ENCODE data around the gene PANK3. TPM values are rescaled to one million over a fixed set of nuclear protein-coding genes. Genes with fewer than 3 reads are reported as not detected.

The PANK3 gene
- total and polyA plus RNA-seq, 2 donors (not counting 1 experiment from before 2014, with no cell fraction given): 26.9 to 41.5 TPM

DNA sequence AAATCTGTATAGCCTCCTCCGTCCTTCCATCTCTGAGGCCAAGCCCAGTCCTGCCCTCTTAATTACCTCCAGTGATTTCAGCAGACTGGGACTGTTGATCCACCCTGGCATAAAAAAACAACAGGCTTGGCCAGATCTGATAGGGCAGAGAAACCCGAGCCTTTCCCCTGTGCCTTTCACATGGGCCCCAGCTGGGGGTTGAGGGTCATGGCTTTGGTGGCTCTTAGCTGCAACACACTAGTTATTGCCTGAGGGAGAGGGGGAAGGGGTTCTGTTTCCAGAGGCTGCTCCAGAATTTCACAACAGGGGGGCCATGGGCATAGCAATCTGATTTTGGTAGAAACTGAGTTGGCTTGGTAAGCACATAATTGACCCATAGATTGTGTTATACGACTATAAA lies 21.2 kb upstream of the PANK3 start:
- no peaks in the 10 kb centered on the region for H3K4me1 ChIP-seq (ENCODE audit: control insufficient read depth, extremely low read depth, insufficient read depth, low read length)
- DNase-seq (ENCODE audit: low read depth in 2 of 2): no peak
- H3K27ac ChIP-seq (ENCODE audit: insufficient read depth, low read length): no peak overlapping the region
- no peaks in the 10 kb centered on the region for H3K27me3 ChIP-seq (ENCODE audit: control insufficient read depth, insufficient read depth, low read length)
- no peak overlapping the region for H3K4me3 ChIP-seq (replicated peaks in 1 of 4; ENCODE audit: control extremely low read depth in 1 of 4, insufficient read depth in 1 of 4, low read depth in 3 of 4, low read length in 4 of 4)
- H3K4me2 ChIP-seq (ENCODE audit: extremely low read depth, insufficient read depth, low read length): no peak overlapping the region
- TF ChIP-seq, protein P1, sequence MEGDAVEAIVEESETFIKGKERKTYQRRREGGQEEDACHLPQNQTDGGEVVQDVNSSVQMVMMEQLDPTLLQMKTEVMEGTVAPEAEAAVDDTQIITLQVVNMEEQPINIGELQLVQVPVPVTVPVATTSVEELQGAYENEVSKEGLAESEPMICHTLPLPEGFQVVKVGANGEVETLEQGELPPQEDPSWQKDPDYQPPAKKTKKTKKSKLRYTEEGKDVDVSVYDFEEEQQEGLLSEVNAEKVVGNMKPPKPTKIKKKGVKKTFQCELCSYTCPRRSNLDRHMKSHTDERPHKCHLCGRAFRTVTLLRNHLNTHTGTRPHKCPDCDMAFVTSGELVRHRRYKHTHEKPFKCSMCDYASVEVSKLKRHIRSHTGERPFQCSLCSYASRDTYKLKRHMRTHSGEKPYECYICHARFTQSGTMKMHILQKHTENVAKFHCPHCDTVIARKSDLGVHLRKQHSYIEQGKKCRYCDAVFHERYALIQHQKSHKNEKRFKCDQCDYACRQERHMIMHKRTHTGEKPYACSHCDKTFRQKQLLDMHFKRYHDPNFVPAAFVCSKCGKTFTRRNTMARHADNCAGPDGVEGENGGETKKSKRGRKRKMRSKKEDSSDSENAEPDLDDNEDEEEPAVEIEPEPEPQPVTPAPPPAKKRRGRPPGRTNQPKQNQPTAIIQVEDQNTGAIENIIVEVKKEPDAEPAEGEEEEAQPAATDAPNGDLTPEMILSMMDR (conservative IDR thresholded peaks at IDR 0.05 in 1 of 2, IDR thresholded peaks at IDR 0.05 in 1 of 2; ENCODE audit: low read depth in 1 of 2, low read length in 2 of 2): no peak
- TF ChIP-seq EZH2 (IDR thresholded peaks at IDR 0.05; ENCODE audit: low read length, missing control alignments): no peak
- H3K79me2 ChIP-seq (ENCODE audit: control insufficient read depth, insufficient read depth, low read length): no peaks in the 10 kb centered on the region
- H4K20me1 ChIP-seq (ENCODE audit: control insufficient read depth, extremely low read depth, insufficient read depth, low read length): no peaks in the 10 kb centered on the region
- no peak overlapping the region for H2AFZ ChIP-seq (ENCODE audit: low read length)
- H3K9ac ChIP-seq (ENCODE audit: insufficient read depth, low read length): no peak overlapping the region
- H3K36me3 ChIP-seq (ENCODE audit: control insufficient read depth, insufficient read depth, low read length): no peaks in the 10 kb centered on the region
- H3K9me3 ChIP-seq (ENCODE audit: control insufficient read depth, insufficient read depth, low read depth, low read length): no peaks in the 10 kb centered on the region

DNA sequence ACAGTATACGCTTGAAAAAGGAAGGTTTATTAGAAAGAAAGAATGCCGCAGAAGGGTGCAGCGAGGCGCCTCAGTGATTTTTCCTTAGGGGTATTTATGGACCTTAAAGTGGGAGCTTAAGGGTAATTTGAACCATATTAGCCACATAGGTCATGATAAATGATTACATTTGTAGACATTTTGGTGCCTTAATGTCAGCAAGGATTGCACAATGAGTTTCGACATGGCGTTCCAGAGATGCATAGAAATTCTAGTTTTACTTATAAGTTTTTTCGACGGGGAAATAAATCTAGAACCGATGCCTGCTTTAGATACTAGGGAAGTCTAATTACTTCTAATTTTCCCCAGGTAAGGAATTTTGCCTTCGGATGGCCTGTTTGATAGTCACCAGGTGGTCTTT lies 20.7 kb upstream of the PANK3 start:
- Histone ChIP-seq H3K9me3 (ENCODE audit: control insufficient read depth, insufficient read depth, low read depth, low read length) (no peaks in the 10 kb centered on the region), H3K4me2 (ENCODE audit: extremely low read depth, insufficient read depth, low read length) (no peak overlapping the region), H3K27me3 (ENCODE audit: control insufficient read depth, insufficient read depth, low read length) (no peaks in the 10 kb centered on the region), H3K4me3 (replicated peaks in 1 of 4; ENCODE audit: control extremely low read depth in 1 of 4, insufficient read depth in 1 of 4, low read depth in 3 of 4, low read length in 4 of 4) (no peak overlapping the region), H2AFZ (ENCODE audit: low read length) (no peak overlapping the region), H4K20me1 (ENCODE audit: control insufficient read depth, extremely low read depth, insufficient read depth, low read length) (no peaks in the 10 kb centered on the region), H3K27ac (ENCODE audit: insufficient read depth, low read length) (no peak overlapping the region), H3K9ac (ENCODE audit: insufficient read depth, low read length) (no peak overlapping the region), H3K4me1 (ENCODE audit: control insufficient read depth, extremely low read depth, insufficient read depth, low read length) (no peaks in the 10 kb centered on the region), H3K36me3 (ENCODE audit: control insufficient read depth, insufficient read depth, low read length) (no peaks in the 10 kb centered on the region), H3K79me2 (ENCODE audit: control insufficient read depth, insufficient read depth, low read length) (no peaks in the 10 kb centered on the region)
- DNase-seq (ENCODE audit: low read depth in 2 of 2): no peak
- no peak for TF ChIP-seq EZH2 (IDR thresholded peaks at IDR 0.05; ENCODE audit: low read length, missing control alignments)
- TF ChIP-seq, protein P1 (conservative IDR thresholded peaks at IDR 0.05 in 1 of 2, IDR thresholded peaks at IDR 0.05 in 1 of 2; ENCODE audit: low read depth in 1 of 2, low read length in 2 of 2): no peak

DNA sequence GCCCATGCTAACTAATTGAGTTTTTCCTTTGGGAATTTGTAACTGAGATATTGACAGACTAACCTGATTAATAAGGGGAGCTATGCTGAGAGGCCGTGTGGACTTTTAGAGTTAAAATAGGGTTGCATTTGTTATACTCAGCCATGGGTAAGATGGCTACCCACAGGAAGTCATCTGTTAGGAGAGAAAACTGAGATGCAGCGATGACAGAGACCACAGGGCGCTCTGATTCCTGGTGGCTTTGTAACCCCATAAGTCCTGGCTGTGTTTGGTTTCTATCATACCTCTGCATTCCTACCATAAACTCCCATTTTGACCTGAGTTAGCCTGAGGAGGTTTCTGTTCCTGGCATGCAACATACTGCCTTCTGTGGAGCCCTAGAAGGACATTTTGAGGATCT lies 19.5 kb upstream of the PANK3 start:
- Histone ChIP-seq H3K27me3 (ENCODE audit: control insufficient read depth, insufficient read depth, low read length) (no peaks in the 10 kb centered on the region), H2AFZ (ENCODE audit: low read length) (no peak overlapping the region), H4K20me1 (ENCODE audit: control insufficient read depth, extremely low read depth, insufficient read depth, low read length) (no peaks in the 10 kb centered on the region), H3K9ac (ENCODE audit: insufficient read depth, low read length) (no peak overlapping the region), H3K9me3 (ENCODE audit: control insufficient read depth, insufficient read depth, low read depth, low read length) (no peaks in the 10 kb centered on the region), H3K4me1 (ENCODE audit: control insufficient read depth, extremely low read depth, insufficient read depth, low read length) (no peaks in the 10 kb centered on the region), H3K4me2 (ENCODE audit: extremely low read depth, insufficient read depth, low read length) (no peak overlapping the region), H3K27ac (ENCODE audit: insufficient read depth, low read length) (no peak overlapping the region), H3K4me3 (replicated peaks in 1 of 4; ENCODE audit: control extremely low read depth in 1 of 4, insufficient read depth in 1 of 4, low read depth in 3 of 4, low read length in 4 of 4) (no peak overlapping the region), H3K79me2 (ENCODE audit: control insufficient read depth, insufficient read depth, low read length) (no peaks in the 10 kb centered on the region), H3K36me3 (ENCODE audit: control insufficient read depth, insufficient read depth, low read length) (no peaks in the 10 kb centered on the region)
- no peak for TF ChIP-seq EZH2 (IDR thresholded peaks at IDR 0.05; ENCODE audit: low read length, missing control alignments)
- TF ChIP-seq, protein P1 (conservative IDR thresholded peaks at IDR 0.05 in 1 of 2, IDR thresholded peaks at IDR 0.05 in 1 of 2; ENCODE audit: low read depth in 1 of 2, low read length in 2 of 2): no peak
- DNase-seq (ENCODE audit: low read depth in 2 of 2): no peak

Data from fibroblast of lung (primary cell).